Small intestine (tissue), 7 donors: ENCODE data around the gene SLC5A9. TPM values are rescaled to one million over a fixed set of nuclear protein-coding genes. Genes with fewer than 3 reads are reported as not detected.

ENCODE experiments used
- DNase-seq, 2 donors: peaks; one replicate each; pipeline versions ENCODE4 v3.0.0 to v3.0.0-alpha.2; 2013
- FAIRE-seq: peaks from 2 replicates; lab custom pipeline; 2012; peaks lifted over from hg19 to GRCh38; lab: Jason Lieb, UNC
- H3K27ac ChIP-seq, 3 donors: one replicate each; pipeline ENCODE4 v1.5.1; 2013; ENCODE audit warnings: low read length in 2 of 3, mild to moderate bottlenecking in 2 of 3, control low read depth in 1 of 3, inconsistent platforms in 1 of 3, low read depth in 1 of 3, moderate library complexity in 1 of 3
- H3K27me3 ChIP-seq, 3 donors: one replicate each; pipeline ENCODE4 v1.6.1; 2013; ENCODE audit warnings: low read length in 3 of 3, inconsistent platforms in 1 of 3; ENCODE audit not compliant: control insufficient read depth in 3 of 3, insufficient read depth in 3 of 3
- H3K36me3 ChIP-seq, 3 donors: one replicate each; pipeline ENCODE4 v1.6.1; 2013; ENCODE audit warnings: low read length in 3 of 3, inconsistent platforms in 1 of 3, low read depth in 1 of 3, mild to moderate bottlenecking in 1 of 3, moderate library complexity in 1 of 3; ENCODE audit not compliant: control insufficient read depth in 3 of 3, insufficient read depth in 2 of 3
- H3K4me1 ChIP-seq, 3 donors: one replicate each; pipeline ENCODE4 v1.6.1; 2013; ENCODE audit warnings: low read length in 2 of 3, inconsistent platforms in 1 of 3, low read depth in 1 of 3, mild to moderate bottlenecking in 1 of 3, moderate library complexity in 1 of 3; ENCODE audit not compliant: control insufficient read depth in 3 of 3, insufficient read depth in 2 of 3
- H3K4me3 ChIP-seq, 3 donors: one replicate each; pipeline ENCODE4 v1.5.1; 2013; ENCODE audit warnings: low read length in 3 of 3, control low read depth in 1 of 3, inconsistent platforms in 1 of 3, low read depth in 1 of 3, mild to moderate bottlenecking in 1 of 3, moderate library complexity in 1 of 3
- H3K9me3 ChIP-seq, 2 donors: one replicate each; pipeline ENCODE4 v1.6.1; 2013; ENCODE audit warnings: low read depth in 1 of 2, low read length in 1 of 2; ENCODE audit not compliant: control insufficient read depth in 2 of 2, insufficient read depth in 1 of 2
- WGBS, 3 donors: extraction: QIAGEN DNeasy Blood & Tissue Kit; methylation state at CpG; one replicate each; pipeline ENCODE4 v1.1.7; 2013; 5-methylcytosine and 5-hydroxymethylcytosine counted together
- polyA plus RNA-seq, 4 donors: library from polyadenylated mRNA; stranded (reverse) in 3 of 4; unstranded in 1 of 4; fragments of 200-250 nt in 3 of 4; fragments of 120-200 nt in 1 of 4; gene quantifications; one replicate each; pipeline versions ENCODE4 v1.2.1 to v1.2.3, GENCODE V29; 2013
- donor health status: healthy with polysubstance abuse.
- donor health status: control.
- donor health status: control.
- donor health status: Bipolar disorder and iron deficiency.
- donor health status: healthy.

SLC5A9 gene
- polyA plus RNA-seq, 4 donors, result 22.3 to 372 (median 165) TPM

GRCh38 chr1:48224791-48225190 is 2.3 kb downstream of the SLC5A9 start:
- FAIRE-seq, result no peak
- H3K4me3 ChIP-seq, result peak overlapping the region in 1 of 3 donors; percentile 51
- DNase-seq, result no peak

GRCh38 chr1:48225579-48225978 is 3.1 kb downstream of the SLC5A9 start:
- Histone ChIP-seq H3K4me1 (peaks cover 0 to 41% (median 5%) of the 10 kb centered on the region in 3 donors), H3K4me3 (peak overlapping the region in 1 of 3 donors; percentile 2), H3K27me3 (no peaks in the 10 kb centered on the region), H3K27ac (no peak overlapping the region), H3K9me3 (no peaks in the 10 kb centered on the region), H3K36me3 (peaks cover 0 to 49% (median 8%) of the 10 kb centered on the region in 3 donors)
- DNase-seq (no peak), FAIRE-seq (no peak)
- whole genome bisulfite sequencing, 3 donors, result 77 to 94% (median 86%) methylated on average over 6 of the region's 6 CpGs

More at GRCh38 chr1:48224791-48225190, 2.3 kb downstream of the SLC5A9 start:
- WGBS, 3 donors, result 90 to 93% (median 93%) methylated on average over 6 of the region's 6 CpGs
- Histone ChIP-seq H3K9me3 (no peaks in the 10 kb centered on the region), H3K36me3 (peaks cover 0 to 41% (median 4%) of the 10 kb centered on the region in 3 donors), H3K27me3 (no peaks in the 10 kb centered on the region), H3K27ac (no peak overlapping the region), H3K4me1 (peaks cover 0 to 42% (median 5%) of the 10 kb centered on the region in 3 donors)

- Histone ChIP-seq H3K9me3 (no peaks in the 10 kb centered on the region), H3K4me1 (peaks cover 0 to 26% (median 5%) of the 10 kb centered on the region in 3 donors), H3K27ac (no peak overlapping the region), H3K36me3 (peaks cover 0 to 67% (median 13%) of the 10 kb centered on the region in 3 donors), H3K27me3 (no peaks in the 10 kb centered on the region), H3K4me3 (no peak overlapping the region)
- no peak for FAIRE-seq
- DNase-seq, result no peak
- 68 to 81% (median 76%) methylated on average over 10 of the region's 10 CpGs for WGBS, 3 donors
Measured at GRCh38 chr1:48227165-48228013, 4.9 kb downstream of the SLC5A9 start.

- Histone ChIP-seq H3K4me1 (peaks cover 0 to 23% (median 5%) of the 10 kb centered on the region in 3 donors), H3K4me3 (no peak overlapping the region), H3K27me3 (no peaks in the 10 kb centered on the region), H3K36me3 (peaks cover 0 to 69% (median 14%) of the 10 kb centered on the region in 3 donors), H3K27ac (no peak overlapping the region), H3K9me3 (no peaks in the 10 kb centered on the region)
- no peak for DNase-seq
- no peak for FAIRE-seq
- WGBS, 3 donors, result 70 to 73% (median 72%) methylated on average over 5 of the region's 5 CpGs
Measured at GRCh38 chr1:48228156-48228555, 5.6 kb downstream of the SLC5A9 start.

- FAIRE-seq, result no peak
- WGBS, 3 donors, result 84 to 94% (median 88%) methylated on average over 6 of the region's 6 CpGs
Measured at GRCh38 chr1:48229317-48229716, 6.8 kb downstream of the SLC5A9 start.

GRCh38 chr1:48230236-48230635 is 7.7 kb downstream of the SLC5A9 start:
- Histone ChIP-seq H3K4me1 (peaks cover 0 to 4% (median 0%) of the 10 kb centered on the region in 3 donors), H3K9me3 (no peaks in the 10 kb centered on the region), H3K27me3 (no peaks in the 10 kb centered on the region), H3K27ac (no peak overlapping the region), H3K4me3 (no peak overlapping the region), H3K36me3 (peaks cover 0 to 78% (median 18%) of the 10 kb centered on the region in 3 donors)
- FAIRE-seq (no peak), DNase-seq (no peak)
- WGBS, 3 donors, result 84 to 94% (median 90%) methylated on average over 4 of the region's 4 CpGs

More at GRCh38 chr1:48229317-48229716, 6.8 kb downstream of the SLC5A9 start:
- H3K36me3 ChIP-seq, result peaks cover 0 to 79% (median 18%) of the 10 kb centered on the region in 3 donors
- H3K9me3 ChIP-seq, result no peaks in the 10 kb centered on the region
- peaks cover 0 to 13% (median 5%) of the 10 kb centered on the region in 3 donors for H3K4me1 ChIP-seq
- DNase-seq, result no peak
- no peak overlapping the region for H3K27ac ChIP-seq
- H3K27me3 ChIP-seq, result no peaks in the 10 kb centered on the region
- H3K4me3 ChIP-seq, result no peak overlapping the region

- no peak overlapping the region for H3K27ac ChIP-seq
- H3K4me1 ChIP-seq, result no peaks in the 10 kb centered on the region
- no peaks in the 10 kb centered on the region for H3K9me3 ChIP-seq
- H3K36me3 ChIP-seq, result peaks cover 0 to 77% (median 20%) of the 10 kb centered on the region in 3 donors
- no peak overlapping the region for H3K4me3 ChIP-seq
- WGBS, 3 donors, result 69 to 93% (median 79%) methylated on average over 1 of the region's 1 CpG
- FAIRE-seq (no peak), DNase-seq (no peak)
- H3K27me3 ChIP-seq, result no peaks in the 10 kb centered on the region
Measured at GRCh38 chr1:48232722-48233121, 10.2 kb downstream of the SLC5A9 start.

- Histone ChIP-seq H3K9me3 (no peaks in the 10 kb centered on the region), H3K27me3 (no peaks in the 10 kb centered on the region), H3K4me3 (no peak overlapping the region), H3K27ac (no peak overlapping the region), H3K36me3 (peaks cover 0 to 75% (median 23%) of the 10 kb centered on the region in 3 donors), H3K4me1 (no peaks in the 10 kb centered on the region)
- 82 to 83% (median 83%) methylated on average over 12 of the region's 12 CpGs for WGBS, 3 donors
- FAIRE-seq (no peak), DNase-seq (no peak)
Measured at GRCh38 chr1:48233666-48234485, 11.4 kb downstream of the SLC5A9 start.
